GM12878 (cell line): ENCODE measurements around the gene ZNF470. TPM values are rescaled to one million over a fixed set of nuclear protein-coding genes. Genes with fewer than 3 reads are reported as not detected.

Source experiments
- BACH1 ChIP-seq: fragments of 450-650 bp; IDR thresholded peaks from 2 replicates; pipeline ENCODE4 v1.6.1; 2017; ENCODE audit warnings: mild to moderate bottlenecking, borderline replicate concordance
- BCL11A ChIP-seq: IDR thresholded peaks from 2 replicates; pipeline ENCODE4 v1.6.1; 2011; ENCODE audit warnings: low read depth, low read length
- E2F8 ChIP-seq: fragments of 450-650 bp; IDR thresholded peaks from 2 replicates; pipeline ENCODE4 v1.6.1; 2018; ENCODE audit warnings: mild to moderate bottlenecking, low read depth, moderate library complexity; ENCODE audit not compliant: partially characterized antibody
- ESRRA ChIP-seq: IDR thresholded peaks from 2 replicates; pipeline ENCODE4 v1.6.1; 2012; ENCODE audit warnings: mild to moderate bottlenecking, low read length, improper control_type of control experiment
- EZH2 ChIP-seq: IDR thresholded peaks from 2 replicates; pipeline ENCODE4 v1.6.1; 2012; ENCODE audit warnings: low read depth, mild to moderate bottlenecking, control low read depth, inconsistent platforms, low read length, borderline replicate concordance; ENCODE audit not compliant: control insufficient read depth
- JUND ChIP-seq: IDR thresholded peaks from 2 replicates; pipeline ENCODE4 v1.6.1; 2012; ENCODE audit warnings: low read depth, mild to moderate bottlenecking, low read length, improper control_type of control experiment, moderate library complexity
- LARP7 ChIP-seq: fragments of 450-650 bp; IDR thresholded peaks from 2 replicates; pipeline ENCODE4 v1.6.1; 2017; ENCODE audit warnings: mild to moderate bottlenecking
- MEF2B ChIP-seq: fragments of 450-650 bp; IDR thresholded peaks from 2 replicates; pipeline ENCODE4 v1.6.1; 2018; ENCODE audit warnings: mild to moderate bottlenecking, moderate library complexity; ENCODE audit not compliant: partially characterized antibody, poor library complexity, severe bottlenecking
- NBN ChIP-seq: fragments of 450-650 bp; IDR thresholded peaks from 2 replicates; pipeline ENCODE4 v1.6.1; 2016
- NFYA ChIP-seq: IDR thresholded peaks from 2 replicates; pipeline ENCODE4 v1.6.1; 2011; ENCODE audit warnings: low read depth, mild to moderate bottlenecking, low read length, improper control_type of control experiment, borderline replicate concordance
- NR2C2 ChIP-seq: IDR thresholded peaks from 2 replicates; pipeline ENCODE4 v1.6.1; 2011; ENCODE audit warnings: borderline replicate concordance, low read depth; ENCODE audit not compliant: control insufficient read depth, insufficient read length
- NR2F1 ChIP-seq: fragments of 450-650 bp; conservative IDR thresholded peaks from 2 replicates; pipeline ENCODE4 v1.6.1; 2017; ENCODE audit warnings: mild to moderate bottlenecking
- RAD21 ChIP-seq: IDR thresholded peaks from 2 replicates; pipeline ENCODE4 v1.6.1; 2011; ENCODE audit warnings: mild to moderate bottlenecking, low read depth, low read length, moderate library complexity; ENCODE audit not compliant: insufficient read depth
- RCOR1 ChIP-seq: conservative IDR thresholded peaks from 2 replicates; pipeline ENCODE4 v1.6.1; 2012; ENCODE audit warnings: low read depth, low read length, improper control_type of control experiment
- RELA ChIP-seq: fragments of 450-650 bp; IDR thresholded peaks from 2 replicates; pipeline ENCODE4 v1.8.0; 2014; ENCODE audit warnings: borderline replicate concordance; ENCODE audit not compliant: partially characterized antibody
- SKIL ChIP-seq: fragments of 450-650 bp; IDR thresholded peaks from 2 replicates; pipeline ENCODE4 v1.6.1; 2017; ENCODE audit warnings: mild to moderate bottlenecking, low read depth, inconsistent platforms; ENCODE audit not compliant: poor library complexity, severe bottlenecking
- TARDBP ChIP-seq: IDR thresholded peaks from 2 replicates; pipeline ENCODE4 v1.6.1; 2016; ENCODE audit warnings: borderline replicate concordance
- YY1 ChIP-seq: IDR thresholded peaks from 2 replicates; pipeline ENCODE4 v1.6.1; 2011; ENCODE audit warnings: low read depth, mild to moderate bottlenecking, low read length
- ZBED1 ChIP-seq: IDR thresholded peaks from 2 replicates; pipeline ENCODE4 v1.6.1; 2016; ENCODE audit warnings: borderline replicate concordance
- ZNF207 ChIP-seq: fragments of 450-650 bp; IDR thresholded peaks from 2 replicates; pipeline ENCODE4 v1.6.1; 2014; ENCODE audit warnings: antibody characterized with exemption, mild to moderate bottlenecking, borderline replicate concordance
- ZNF622 ChIP-seq: fragments of 450-650 bp; IDR thresholded peaks from 2 replicates; pipeline ENCODE4 v1.6.1; 2017; ENCODE audit warnings: mild to moderate bottlenecking, inconsistent platforms
- ZNF687 ChIP-seq: fragments of 450-650 bp; IDR thresholded peaks from 2 replicates; pipeline ENCODE4 v1.6.1; 2017; ENCODE audit warnings: mild to moderate bottlenecking, moderate library complexity
- polyA plus RNA-seq, 11 experiments: library from polyadenylated mRNA; depleted of rRNA in 4 of 11; unstranded in 6 of 11; stranded (reverse) in 5 of 11; fragments of >200 nt; fragmentation: Nextera tagmentation in 4 of 11; fragmentation: Illumina TruSeq in 1 of 11; extraction: Ambion mirVana in 4 of 11; extraction: Trizol in 1 of 11; gene quantifications; 1 replicate in 1 of 11; 2 replicates in 10 of 11; pipeline versions ENCODE4 v1.2.1 to v1.2.3, GENCODE V29; 2011 to 2016; ENCODE audit warnings: inconsistent platforms in 2 of 11, missing spikeins in 2 of 11, low read depth in 1 of 11
- total RNA-seq, 4 experiments: library from RNA; depleted of rRNA in 3 of 4; stranded (reverse); fragments of >200 nt in 3 of 4; fragmentation: Illumina TruSeq in 1 of 4; extraction: Trizol in 1 of 4; gene quantifications; 2 replicates each; pipeline versions ENCODE4 v1.2.1 to v1.2.3, GENCODE V29; 2013 to 2021

ZNF470 gene
- total and polyA plus RNA-seq, 10 of the 15 experiments (the other 5 are each of a cell fraction or from before 2014, with no cell fraction given), result 0.16 to 1.4 (median 0.56) TPM

- TF ChIP-seq E2F8 (no peak), ZNF207 (no peak), YY1 (no peak), EZH2 (no peak), RCOR1 (no peak), NR2C2 (no peak), ZNF622 (no peak), JUND (no peak), LARP7 (no peak), SKIL (no peak), TARDBP (peak; percentile 80; the same call in 1 of the 2 replicates), MEF2B (no peak), RELA (no peak), NR2F1 (no peak), NBN (no peak), ZNF687 (no peak), BCL11A (no peak), ZBED1 (no peak), NFYA (no peak), RAD21 (no peak), ESRRA (no peak), BACH1 (no peak)
Observed at GRCh38 chr19:56567274-56568120, at the start of gene ZNF470 (continued).
